Astrocyte (in vitro differentiated cells and primary cell): ENCODE measurements around the gene THRAP3. TPM values are rescaled to one million over a fixed set of nuclear protein-coding genes. Genes with fewer than 3 reads are reported as not detected.

Experiments
- DNase-seq: peaks from one replicate; pipeline ENCODE4 v3.0.0-alpha.2; 2010; ENCODE audit warnings: low read depth
- FAIRE-seq: peaks from 2 replicates; lab custom pipeline; 2011; peaks lifted over from hg19 to GRCh38; lab: Jason Lieb, UNC
- H2AFZ ChIP-seq: 2 replicates; pipeline ENCODE4 v1.6.0; 2012; ENCODE audit warnings: low read depth, low read length, inconsistent platforms
- H3K27ac ChIP-seq: 2 replicates; pipeline ENCODE4 v1.5.1; 2011; ENCODE audit warnings: low read depth, low read length, inconsistent platforms
- H3K27me3 ChIP-seq: 2 replicates; pipeline ENCODE4 v1.6.0; 2011; ENCODE audit warnings: low read length, inconsistent platforms; ENCODE audit not compliant: insufficient read depth
- H3K36me3 ChIP-seq: 2 replicates; pipeline ENCODE4 v1.5.1; 2011; ENCODE audit warnings: low read length, inconsistent platforms; ENCODE audit not compliant: insufficient read depth
- H3K4me1 ChIP-seq: 2 replicates; pipeline ENCODE4 v1.5.1; 2011; ENCODE audit warnings: low read length, inconsistent platforms; ENCODE audit not compliant: insufficient read depth
- H3K4me2 ChIP-seq: 2 replicates; pipeline ENCODE4 v1.6.0; 2012; ENCODE audit warnings: low read length, inconsistent platforms
- H3K4me3 ChIP-seq: 2 replicates; pipeline ENCODE4 v1.5.1; 2011; ENCODE audit warnings: low read depth, mild to moderate bottlenecking, low read length, inconsistent platforms; ENCODE audit not compliant: insufficient read depth
- H3K79me2 ChIP-seq: 2 replicates; pipeline ENCODE4 v1.6.0; 2012; ENCODE audit warnings: mild to moderate bottlenecking, low read length, inconsistent platforms; ENCODE audit not compliant: insufficient read depth
- H3K9ac ChIP-seq: 2 replicates; pipeline ENCODE4 v1.6.0; 2012; ENCODE audit warnings: mild to moderate bottlenecking, low read length, inconsistent platforms
- H3K9me3 ChIP-seq: 2 replicates; pipeline ENCODE4 v1.5.1; 2012; ENCODE audit warnings: low read depth, mild to moderate bottlenecking, low read length, inconsistent platforms; ENCODE audit not compliant: insufficient read depth
- H4K20me1 ChIP-seq: 2 replicates; pipeline ENCODE4 v1.6.0; 2012; ENCODE audit warnings: low read length, inconsistent platforms; ENCODE audit not compliant: insufficient read depth
- H3K27ac Mint-ChIP-seq: one replicate; pipeline ENCODE4 v1.8.0; 2021; ENCODE audit warnings: mild to moderate bottlenecking, mixed read lengths; ENCODE audit not compliant: unreplicated experiment
- H3K27me3 Mint-ChIP-seq: one replicate; pipeline ENCODE4 v1.8.0; 2021; ENCODE audit warnings: low read depth, mixed read lengths; ENCODE audit not compliant: unreplicated experiment
- H3K36me3 Mint-ChIP-seq: one replicate; pipeline ENCODE4 v1.8.0; 2021; ENCODE audit warnings: low read depth, mixed read lengths; ENCODE audit not compliant: unreplicated experiment
- H3K4me1 Mint-ChIP-seq: one replicate; pipeline ENCODE4 v1.8.0; 2021; ENCODE audit warnings: low read depth, mixed read lengths; ENCODE audit not compliant: unreplicated experiment
- H3K4me3 Mint-ChIP-seq: one replicate; pipeline ENCODE4 v1.8.0; 2021; ENCODE audit warnings: mild to moderate bottlenecking, moderate library complexity, mixed read lengths; ENCODE audit not compliant: unreplicated experiment
- H3K9me3 Mint-ChIP-seq: one replicate; pipeline ENCODE4 v1.8.0; 2021; ENCODE audit warnings: mild to moderate bottlenecking, mixed read lengths; ENCODE audit not compliant: unreplicated experiment
- EZH2 ChIP-seq: IDR thresholded peaks from 2 replicates; pipeline ENCODE4 v1.6.1; 2012; ENCODE audit warnings: mild to moderate bottlenecking, low read length, inconsistent platforms; ENCODE audit not compliant: insufficient read depth
- total RNA-seq: library from RNA; stranded (reverse); gene quantifications from 2 replicates; pipeline ENCODE4 v1.2.1, GENCODE V29; 2021
- TF ChIP-seq, protein P1 (sequence below): IDR thresholded peaks from 2 replicates; pipeline ENCODE4 v1.5.1; 2011; ENCODE audit warnings: low read depth, mild to moderate bottlenecking, inconsistent platforms, low read length, moderate library complexity; ENCODE audit not compliant: insufficient read depth

Gene THRAP3
- total RNA-seq, 1 donor from 2014 or later, result 109 TPM

DNA sequence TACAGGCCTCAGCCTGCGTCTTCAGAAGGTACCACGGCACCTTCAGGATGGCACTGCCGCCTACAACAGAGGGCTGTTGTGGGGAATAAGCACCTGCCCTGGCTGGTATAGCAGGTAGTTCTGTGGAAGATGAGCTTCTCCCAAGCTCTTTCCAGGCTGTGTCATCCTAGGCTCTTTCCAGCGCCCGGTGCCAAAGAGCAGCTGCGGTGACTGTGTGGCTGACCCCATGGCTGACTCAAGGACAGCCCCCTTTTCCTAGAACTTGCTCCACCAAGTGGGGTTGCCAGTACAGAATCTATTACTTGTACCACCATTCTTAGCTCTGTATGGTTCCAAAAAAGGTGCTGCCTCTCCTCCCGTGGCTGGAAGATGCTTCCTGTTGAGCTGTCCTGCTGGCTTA is 121.1 kb downstream of the THRAP3 start:
- FAIRE-seq (no peak), DNase-seq (no peak)
- Mint-ChIP-seq H3K4me1 (peaks cover 19% of the 10 kb centered on the region), H3K27me3 (no peaks in the 10 kb centered on the region), H3K9me3 (no peaks in the 10 kb centered on the region), H3K36me3 (peaks cover 30% of the 10 kb centered on the region), H3K4me3 (no peak overlapping the region), H3K27ac (no peak overlapping the region)
- H3K4me1 ChIP-seq, result peaks cover 25% of the 10 kb centered on the region
- H3K4me3 ChIP-seq, result no peak overlapping the region
- H3K9me3 ChIP-seq, result no peaks in the 10 kb centered on the region
- H2AFZ ChIP-seq, result no peak overlapping the region
- H3K27ac ChIP-seq, result no peak overlapping the region
- no peaks in the 10 kb centered on the region for H3K27me3 ChIP-seq
- no peaks in the 10 kb centered on the region for H3K79me2 ChIP-seq
- TF ChIP-seq, protein P1, sequence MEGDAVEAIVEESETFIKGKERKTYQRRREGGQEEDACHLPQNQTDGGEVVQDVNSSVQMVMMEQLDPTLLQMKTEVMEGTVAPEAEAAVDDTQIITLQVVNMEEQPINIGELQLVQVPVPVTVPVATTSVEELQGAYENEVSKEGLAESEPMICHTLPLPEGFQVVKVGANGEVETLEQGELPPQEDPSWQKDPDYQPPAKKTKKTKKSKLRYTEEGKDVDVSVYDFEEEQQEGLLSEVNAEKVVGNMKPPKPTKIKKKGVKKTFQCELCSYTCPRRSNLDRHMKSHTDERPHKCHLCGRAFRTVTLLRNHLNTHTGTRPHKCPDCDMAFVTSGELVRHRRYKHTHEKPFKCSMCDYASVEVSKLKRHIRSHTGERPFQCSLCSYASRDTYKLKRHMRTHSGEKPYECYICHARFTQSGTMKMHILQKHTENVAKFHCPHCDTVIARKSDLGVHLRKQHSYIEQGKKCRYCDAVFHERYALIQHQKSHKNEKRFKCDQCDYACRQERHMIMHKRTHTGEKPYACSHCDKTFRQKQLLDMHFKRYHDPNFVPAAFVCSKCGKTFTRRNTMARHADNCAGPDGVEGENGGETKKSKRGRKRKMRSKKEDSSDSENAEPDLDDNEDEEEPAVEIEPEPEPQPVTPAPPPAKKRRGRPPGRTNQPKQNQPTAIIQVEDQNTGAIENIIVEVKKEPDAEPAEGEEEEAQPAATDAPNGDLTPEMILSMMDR, result no peak
- no peak for TF ChIP-seq EZH2
- peaks cover 17% of the 10 kb centered on the region for H3K36me3 ChIP-seq
- no peak overlapping the region for H3K4me2 ChIP-seq
- H3K9ac ChIP-seq, result no peak overlapping the region
- H4K20me1 ChIP-seq, result no peaks in the 10 kb centered on the region

DNA sequence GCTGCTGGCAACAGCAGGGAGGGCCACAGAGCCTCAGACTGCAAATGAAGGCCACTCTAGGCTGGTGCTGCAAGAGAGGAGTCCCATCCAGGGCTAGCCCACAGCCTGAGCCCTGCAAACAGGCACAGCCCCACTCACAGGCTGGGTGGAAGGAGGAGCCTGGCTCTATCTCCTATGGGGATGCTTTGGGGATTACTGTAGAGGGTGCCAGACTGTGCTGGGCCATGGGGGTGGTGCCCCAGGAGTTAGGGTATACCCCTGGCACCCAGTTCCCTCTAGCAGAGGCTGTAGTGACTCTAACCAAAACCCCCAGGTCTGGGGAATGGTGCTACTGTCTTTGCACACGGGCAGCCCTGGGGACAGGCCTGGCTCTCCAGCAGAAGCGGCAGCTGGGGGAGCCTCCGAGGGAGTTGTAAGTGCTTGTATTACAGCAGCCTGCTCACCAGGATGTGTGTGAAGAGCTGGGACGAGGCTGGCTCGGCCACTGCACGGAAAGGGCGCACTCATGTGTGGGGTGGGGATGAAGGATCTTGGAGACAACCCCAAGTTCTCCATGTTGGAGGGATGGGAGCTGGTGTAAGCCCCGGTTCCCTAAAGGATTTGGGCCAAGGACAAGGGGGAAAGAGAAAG is 122.6 kb downstream of the THRAP3 start:
- Mint-ChIP-seq H3K4me1 (peaks cover 34% of the 10 kb centered on the region), H3K4me3 (no peak overlapping the region), H3K9me3 (no peaks in the 10 kb centered on the region), H3K27me3 (no peaks in the 10 kb centered on the region), H3K36me3 (peaks cover 31% of the 10 kb centered on the region), H3K27ac (peak overlapping the region; percentile 12)
- Histone ChIP-seq H3K27me3 (no peaks in the 10 kb centered on the region), H2AFZ (no peak overlapping the region), H3K36me3 (peaks cover 17% of the 10 kb centered on the region), H3K9ac (no peak overlapping the region), H3K27ac (no peak overlapping the region), H3K4me1 (peaks cover 40% of the 10 kb centered on the region), H4K20me1 (no peaks in the 10 kb centered on the region), H3K79me2 (no peaks in the 10 kb centered on the region), H3K9me3 (no peaks in the 10 kb centered on the region), H3K4me2 (no peak overlapping the region), H3K4me3 (no peak overlapping the region)
- DNase-seq, result no peak
- TF ChIP-seq, protein P1, result no peak
- TF ChIP-seq EZH2, result no peak
- FAIRE-seq, result no peak

DNA sequence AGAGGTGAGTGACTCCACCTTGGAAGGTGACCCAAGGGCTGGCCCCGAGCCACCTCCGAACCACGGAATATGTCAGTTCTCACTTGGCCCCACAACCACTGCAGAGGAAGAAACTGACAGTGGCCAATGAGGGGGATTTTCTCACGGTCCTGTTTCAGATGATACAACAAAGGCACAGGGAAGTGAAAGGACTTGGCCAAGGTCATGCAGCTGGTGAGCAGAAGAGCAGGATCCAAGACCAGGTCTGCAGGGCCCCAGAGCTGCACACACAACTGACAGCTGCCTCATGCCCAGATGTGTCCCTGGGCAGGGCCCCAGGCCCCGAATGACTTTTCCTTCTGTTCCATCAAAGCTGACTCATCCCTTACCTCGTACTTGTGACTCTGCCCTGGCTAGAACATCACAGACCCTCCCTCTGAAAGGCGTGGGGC is 125.0 kb downstream of the THRAP3 start:
- H3K79me2 ChIP-seq, result no peaks in the 10 kb centered on the region
- H3K9ac ChIP-seq, result peak overlapping the region; percentile 84
- Mint-ChIP-seq H3K4me3 (peak overlapping the region; percentile 22), H3K36me3 (peaks cover 38% of the 10 kb centered on the region), H3K4me1 (peaks cover 52% of the 10 kb centered on the region), H3K9me3 (no peaks in the 10 kb centered on the region), H3K27me3 (no peaks in the 10 kb centered on the region), H3K27ac (peak overlapping the region; percentile 75)
- H2AFZ ChIP-seq, result no peak overlapping the region
- no peaks in the 10 kb centered on the region for H3K9me3 ChIP-seq
- H3K27me3 ChIP-seq, result no peaks in the 10 kb centered on the region
- peaks cover 47% of the 10 kb centered on the region for H3K4me1 ChIP-seq
- H3K4me2 ChIP-seq, result peak overlapping the region; percentile 83
- TF ChIP-seq EZH2, result no peak
- TF ChIP-seq, protein P1, result no peak
- no peaks in the 10 kb centered on the region for H4K20me1 ChIP-seq
- H3K4me3 ChIP-seq, result no peak overlapping the region
- peak overlapping the region; percentile 98 for H3K27ac ChIP-seq
- FAIRE-seq (no peak), DNase-seq (peak; percentile 46)
- peaks cover 21% of the 10 kb centered on the region for H3K36me3 ChIP-seq
